HG02870 (cell line): Measurements from ENCODE around the gene DNAJB9.

Experiments used
- ATAC-seq: cut with Tn5 transposase; IDR thresholded peaks from one replicate; pipeline ENCODE4 v1.9.1; 2021; ENCODE audit warnings: mild to moderate bottlenecking, moderate library complexity; ENCODE audit not compliant: unreplicated experiment

The DNAJB9 gene

DNA sequence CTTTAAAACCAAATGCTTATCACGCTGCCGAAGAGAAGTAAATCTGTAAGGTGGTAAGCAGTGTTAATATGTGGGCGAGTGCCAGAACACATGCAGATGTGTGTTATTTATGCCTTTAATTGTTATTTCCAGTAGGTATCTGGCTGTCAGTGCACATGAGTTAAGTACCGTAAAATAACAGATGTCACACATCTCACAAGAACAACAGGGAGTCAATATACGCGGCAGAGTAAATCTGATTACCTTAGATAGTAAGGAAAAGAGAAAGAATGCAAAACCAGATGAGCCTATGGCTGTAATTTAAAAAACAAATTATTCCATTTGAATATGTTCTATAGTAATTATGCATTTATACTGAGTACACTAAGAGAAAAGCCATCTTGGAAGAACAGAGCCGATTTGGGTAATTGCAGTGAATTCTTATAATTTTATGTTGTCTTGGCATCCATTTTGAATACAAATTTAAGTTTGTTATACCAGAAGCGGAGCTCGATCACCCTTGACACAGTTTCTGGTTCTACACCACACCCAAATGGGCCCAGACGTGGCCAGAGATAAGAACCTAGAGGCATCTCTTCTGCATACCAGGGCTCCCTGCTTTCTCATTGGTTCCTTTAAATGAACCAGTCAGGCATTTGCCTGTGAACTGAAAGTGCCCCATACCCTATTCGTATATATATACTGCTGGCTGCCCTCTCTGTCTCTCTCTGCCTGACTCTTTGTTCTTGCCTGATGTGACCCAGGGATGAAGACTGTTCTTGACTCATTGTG, 34.8 kb downstream of the DNAJB9 start:
- ATAC-seq, result no peak

DNA sequence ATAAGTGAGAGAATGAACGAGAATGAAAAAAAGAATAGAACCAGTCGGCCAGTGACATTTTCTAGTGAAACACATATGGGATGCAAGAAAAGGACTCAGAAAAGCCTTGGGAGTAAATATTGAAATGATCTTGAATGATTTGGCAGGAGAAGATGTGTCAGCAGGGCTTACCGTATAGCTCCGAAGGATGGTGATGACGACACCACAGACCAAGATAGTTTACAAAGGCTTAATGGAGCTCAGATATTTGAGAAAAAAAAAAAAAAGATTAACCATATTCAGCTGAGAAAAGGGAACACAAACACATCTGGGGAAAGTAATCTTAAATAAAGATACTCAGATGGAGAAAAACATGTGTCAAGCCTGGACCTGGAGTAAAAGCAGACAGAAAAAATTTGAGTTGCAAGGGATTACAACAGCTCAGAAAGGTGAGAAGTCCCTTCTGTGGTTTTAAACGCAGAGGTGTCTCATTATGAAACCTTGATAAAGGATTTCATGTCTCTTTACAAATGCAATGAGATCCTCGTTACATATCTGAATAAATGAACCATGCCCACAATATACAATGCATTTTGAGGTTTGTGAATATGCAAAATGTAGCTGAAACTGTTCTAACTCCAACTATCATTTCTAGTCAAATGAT, 36.0 kb downstream of the DNAJB9 start:
- peak; percentile 64 for ATAC-seq

DNA sequence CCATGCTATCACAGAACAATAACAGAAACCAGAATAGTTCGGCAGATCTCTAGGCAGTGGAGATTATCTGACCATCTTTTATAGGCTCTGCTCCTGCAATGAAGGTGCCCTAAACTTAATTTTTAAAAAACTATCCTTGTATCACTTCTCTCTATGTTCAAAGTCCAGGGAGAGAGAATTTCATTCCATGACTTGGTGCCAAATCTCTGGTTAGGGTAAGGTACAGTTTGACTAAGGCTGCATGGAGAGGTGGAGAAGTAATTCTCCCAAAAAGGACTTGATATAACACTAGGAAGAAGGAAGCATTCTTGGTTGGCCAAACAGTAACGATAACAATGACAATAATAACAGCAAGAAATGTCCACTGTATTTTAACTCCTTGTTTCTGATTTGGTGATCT, 40.0 kb downstream of the DNAJB9 start:
- ATAC-seq, result no peak

DNA sequence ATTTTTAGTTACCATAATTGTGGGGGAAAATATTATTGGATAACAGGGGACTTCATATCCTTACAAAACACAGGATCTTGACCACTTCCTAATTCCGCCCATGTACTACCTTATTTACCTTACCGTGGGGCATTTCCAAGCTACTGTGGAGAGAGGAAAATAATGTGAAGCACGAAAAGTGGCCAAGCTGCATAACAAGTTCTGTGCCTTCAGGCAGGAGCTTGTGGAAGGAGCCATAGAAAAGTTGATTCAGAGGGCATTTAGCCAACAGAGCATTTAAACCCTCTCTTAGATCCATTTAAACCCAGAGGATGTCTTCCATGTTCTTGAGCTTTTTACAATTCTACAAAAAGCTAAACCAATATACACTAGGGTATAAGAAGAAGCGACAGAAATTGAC, 41.6 kb downstream of the DNAJB9 start:
- no peak for ATAC-seq

DNA sequence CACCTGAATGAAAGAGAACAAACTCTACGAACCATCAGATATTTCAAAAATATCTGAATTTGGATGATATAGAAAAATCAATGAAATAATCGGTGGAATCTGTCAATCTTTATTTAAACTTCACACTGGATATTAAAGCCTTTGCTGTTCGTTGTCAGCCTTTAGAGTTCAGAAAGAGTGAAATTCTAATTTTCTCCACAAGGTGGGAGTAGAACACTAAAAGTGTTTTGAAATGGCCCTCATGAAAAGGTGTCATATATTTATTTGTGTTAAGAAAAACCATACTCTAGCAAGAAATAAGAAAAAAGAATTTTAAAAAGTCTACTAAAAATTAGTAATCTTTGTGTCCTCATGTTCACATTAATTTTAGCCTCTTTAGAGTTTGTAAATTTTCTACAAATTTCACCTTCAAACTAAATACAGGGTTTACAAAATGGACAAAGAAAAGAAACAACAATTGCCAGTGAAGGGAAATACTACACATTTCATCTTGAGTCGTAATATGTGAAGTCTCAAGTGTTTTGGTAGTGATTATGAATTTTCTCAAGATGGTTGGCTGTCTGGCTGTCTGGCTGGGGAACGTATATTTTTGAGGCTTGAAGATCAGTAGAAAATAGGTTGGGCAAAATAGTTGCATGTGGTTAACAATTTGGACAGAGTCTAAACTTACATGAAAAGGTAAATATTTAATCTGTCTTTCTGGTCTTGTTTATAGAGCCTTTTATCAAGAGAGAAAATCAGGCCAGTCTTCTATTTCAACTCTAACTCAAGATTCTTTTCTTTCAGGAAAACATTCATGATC, 43.7 kb downstream of the DNAJB9 start:
- peak; percentile 84 for ATAC-seq

DNA sequence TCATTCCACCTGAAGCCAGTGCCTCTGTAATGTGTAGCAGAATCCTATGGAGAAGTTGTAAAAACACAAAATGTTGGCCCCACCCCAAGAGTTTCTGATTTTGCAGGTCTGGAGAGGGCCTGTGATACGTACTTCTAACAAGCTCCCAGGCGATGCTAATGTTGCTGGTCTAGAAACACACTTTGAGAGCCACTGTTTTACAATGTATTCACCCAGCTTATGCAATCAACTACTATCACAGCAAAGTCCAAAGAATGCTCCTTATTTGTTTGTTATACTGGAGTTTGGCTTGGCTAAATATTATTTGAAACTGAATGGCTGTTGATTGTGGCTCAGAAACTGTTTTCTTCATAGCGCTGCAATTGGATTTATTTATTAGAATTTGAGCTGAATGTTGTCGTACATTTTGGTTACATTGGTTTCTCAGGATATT, 44.3 kb downstream of the DNAJB9 start:
- ATAC-seq, result no peak

DNA sequence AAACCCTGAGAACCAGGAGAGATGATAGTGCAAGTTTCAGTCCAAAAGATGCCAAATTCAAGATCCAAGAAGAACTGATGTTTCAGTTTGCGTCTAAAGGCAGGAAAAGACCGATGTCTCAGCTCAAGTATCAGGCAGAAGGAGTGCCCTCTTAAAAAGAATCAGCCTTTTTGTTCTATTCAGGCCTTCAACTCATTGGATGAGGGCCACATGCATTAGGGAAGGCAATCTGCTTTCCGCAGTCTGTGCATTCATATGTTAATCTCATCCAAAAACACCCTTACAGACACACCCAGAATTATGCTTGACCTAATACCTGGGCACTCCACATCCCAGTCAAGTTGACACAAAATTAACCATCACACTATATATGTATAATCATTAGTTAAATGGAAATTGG, 45.2 kb downstream of the DNAJB9 start:
- ATAC-seq, result no peak

DNA sequence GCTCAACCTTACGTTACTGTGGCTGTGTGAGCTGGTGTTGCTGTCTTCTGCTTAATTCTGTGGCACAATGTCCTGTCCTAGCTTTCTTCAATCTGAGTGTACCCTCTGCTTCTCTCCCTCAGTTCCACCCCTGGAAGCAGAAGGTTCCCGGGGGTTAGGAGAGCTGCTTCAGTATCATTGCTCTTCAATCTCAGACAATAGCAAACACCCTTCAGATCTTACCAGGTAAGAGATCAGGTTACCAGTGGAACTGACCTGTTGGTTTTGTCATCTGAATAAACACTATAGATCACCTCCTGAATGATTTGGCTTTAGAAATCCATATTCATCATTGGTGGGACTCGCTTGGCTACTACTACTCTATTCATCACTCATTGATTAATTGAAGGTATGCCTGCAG, 48.4 kb downstream of the DNAJB9 start:
- ATAC-seq, result no peak

DNA sequence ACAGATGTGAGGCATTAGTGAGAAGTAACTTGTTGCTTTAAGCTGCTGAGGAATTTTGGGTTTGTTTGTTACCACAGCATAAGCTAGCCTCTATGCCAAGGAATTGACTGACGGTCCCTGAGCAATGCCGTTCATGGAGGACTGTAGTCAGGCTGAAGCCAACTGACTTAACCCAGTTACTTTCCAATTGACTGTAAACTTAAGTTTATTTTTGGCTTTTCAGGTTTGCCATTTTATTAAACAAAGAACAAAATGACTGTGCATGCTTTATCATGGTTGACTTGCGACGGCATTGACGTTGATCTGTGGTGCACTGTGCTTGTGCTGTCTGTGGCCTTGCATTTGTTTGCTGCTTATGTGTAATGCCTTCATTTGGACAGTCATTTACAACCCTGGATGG, 53.5 kb downstream of the DNAJB9 start:
- peak; percentile 94 for ATAC-seq
